ENCODE results near the gene KDM8. TPM values are rescaled to one million over a fixed set of nuclear protein-coding genes. Genes with fewer than 3 reads are reported as not detected.
A peak's percentile ranks its signal among the peaks of the same experiment; 100 is the strongest.
"Not testable (repeated sequence)": the region's sequence is repeated elsewhere in the genome, so short reads cannot be mapped to it uniquely, and the experiment has no call there.

KDM8 gene
- polyA plus RNA-seq, 4 donors: 8.7 to 117 (median 42.7) TPM

DNA sequence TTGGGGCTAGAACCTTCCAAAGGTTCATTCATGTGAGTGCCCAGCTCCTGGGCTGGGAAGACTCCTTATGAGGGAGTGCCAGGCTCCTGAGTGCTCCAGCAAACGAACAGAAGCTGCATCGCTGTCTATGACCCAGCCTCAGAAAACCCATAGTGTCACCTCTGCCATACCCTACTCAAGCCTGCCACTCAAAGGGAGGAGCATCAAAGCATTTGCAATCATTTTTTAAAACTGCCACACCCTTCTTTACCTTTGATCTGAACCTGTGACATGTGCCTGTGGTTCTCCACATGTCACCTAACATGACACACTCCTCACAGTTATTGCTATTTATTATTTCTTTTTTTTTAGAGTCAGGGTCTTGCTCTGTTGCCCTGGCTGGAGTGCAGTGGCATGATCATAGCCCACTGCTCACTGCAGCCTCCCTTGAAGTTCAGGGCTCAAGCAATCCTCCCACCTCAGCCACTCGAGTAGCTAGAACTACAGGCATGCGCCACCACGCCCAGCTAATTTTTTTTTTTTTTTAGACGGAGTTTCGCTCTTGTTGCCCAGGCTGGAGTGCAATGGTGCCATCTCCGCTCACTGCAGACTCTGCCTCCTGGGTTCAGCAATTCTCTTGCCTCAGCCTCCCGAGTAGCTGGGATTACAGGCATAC lies 7.3 kb upstream of the KDM8 start:
- no peaks in the 10 kb centered on the region for H3K9me3 ChIP-seq (ENCODE audit: control insufficient read depth in 2 of 2, insufficient read depth in 1 of 2, low read depth in 1 of 2, low read length in 1 of 2)
- H3K27ac ChIP-seq (ENCODE audit: low read depth in 1 of 3, low read length in 2 of 3): no peak overlapping the region
- no peak overlapping the region for H3K4me3 ChIP-seq (ENCODE audit: low read depth in 1 of 3, low read length in 3 of 3)
- no peak for FAIRE-seq
- no peaks in the 10 kb centered on the region for H3K36me3 ChIP-seq (ENCODE audit: control insufficient read depth in 3 of 3, insufficient read depth in 2 of 3, low read depth in 1 of 3, low read length in 3 of 3)
- peaks cover 0 to 8% (median 5%) of the 10 kb centered on the region in 3 donors for H3K4me1 ChIP-seq (ENCODE audit: control insufficient read depth in 3 of 3, insufficient read depth in 2 of 3, low read depth in 1 of 3, low read length in 2 of 3)
- no peaks in the 10 kb centered on the region for H3K27me3 ChIP-seq (ENCODE audit: control insufficient read depth in 3 of 3, insufficient read depth in 3 of 3, low read length in 3 of 3)
- peak; percentile 46 to 77 for DNase-seq
- 36 to 60% (median 41%) methylated on average over 9 of the region's 9 CpGs for WGBS, 3 donors

DNA sequence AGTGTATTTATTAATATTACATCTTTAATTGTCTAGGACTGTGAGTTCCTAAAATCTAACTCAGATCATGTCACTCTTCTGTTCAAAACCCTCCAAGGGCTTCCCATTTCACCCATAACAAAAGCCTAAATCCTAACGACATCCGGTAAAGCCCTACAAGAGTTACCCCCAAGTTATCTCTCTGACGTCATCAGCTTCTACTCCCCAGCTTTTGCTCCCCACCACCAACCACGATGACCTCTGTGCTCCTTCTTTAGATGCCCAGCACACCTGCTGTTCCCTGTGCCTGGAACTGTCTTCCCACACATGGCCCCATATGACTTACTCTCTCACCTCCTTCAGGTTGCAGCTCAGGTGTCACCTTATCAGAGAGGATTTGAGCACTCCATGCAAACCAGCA lies 6.3 kb upstream of the KDM8 start:
- H3K9me3 ChIP-seq (ENCODE audit: control insufficient read depth in 2 of 2, insufficient read depth in 1 of 2, low read depth in 1 of 2, low read length in 1 of 2): no peaks in the 10 kb centered on the region
- FAIRE-seq (no peak), DNase-seq (no peak)
- peaks cover 0 to 8% (median 5%) of the 10 kb centered on the region in 3 donors for H3K4me1 ChIP-seq (ENCODE audit: control insufficient read depth in 3 of 3, insufficient read depth in 2 of 3, low read depth in 1 of 3, low read length in 2 of 3)
- no peak overlapping the region for H3K27ac ChIP-seq (ENCODE audit: low read depth in 1 of 3, low read length in 2 of 3)
- H3K36me3 ChIP-seq (ENCODE audit: control insufficient read depth in 3 of 3, insufficient read depth in 2 of 3, low read depth in 1 of 3, low read length in 3 of 3): no peaks in the 10 kb centered on the region
- no peak overlapping the region for H3K4me3 ChIP-seq (ENCODE audit: low read depth in 1 of 3, low read length in 3 of 3)
- H3K27me3 ChIP-seq (ENCODE audit: control insufficient read depth in 3 of 3, insufficient read depth in 3 of 3, low read length in 3 of 3): no peaks in the 10 kb centered on the region
- WGBS, 3 donors: 67 to 76% (median 69%) methylated on average over 4 of the region's 4 CpGs

DNA sequence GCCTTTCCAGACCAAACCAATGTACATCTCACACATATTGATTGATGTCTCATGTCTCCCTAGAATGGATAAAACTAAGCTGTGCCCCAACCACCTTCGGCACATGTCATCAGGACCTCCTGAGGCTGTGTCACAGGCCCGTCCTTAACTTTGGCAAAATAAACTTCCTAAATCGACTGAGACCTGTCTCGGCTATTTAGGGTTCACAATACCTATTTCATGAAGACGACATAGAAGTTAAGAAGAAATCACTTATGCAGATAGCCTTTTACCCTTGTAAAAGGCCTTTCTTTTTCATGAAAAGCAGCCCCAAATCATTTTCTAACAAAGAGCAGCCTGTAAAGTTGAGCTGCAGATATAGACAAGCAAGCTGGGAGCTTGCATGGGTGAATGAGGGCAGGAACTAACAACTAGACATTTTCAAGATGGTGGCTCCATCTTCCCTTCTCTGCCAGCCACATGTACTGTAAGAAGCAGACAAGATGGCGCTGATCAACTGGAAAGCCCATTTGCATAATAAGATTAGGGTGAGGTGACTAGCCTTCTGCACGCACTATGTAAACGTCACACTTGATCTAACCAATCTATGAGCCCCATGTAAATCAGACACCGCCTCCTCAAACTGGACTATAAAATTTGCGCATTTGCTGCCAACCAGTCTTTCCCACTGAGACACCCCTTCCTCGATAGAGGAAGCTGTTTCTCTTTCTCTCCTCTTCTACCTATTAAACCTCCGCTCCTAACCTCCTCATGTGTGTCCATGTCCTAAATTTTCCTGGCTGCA lies 4.7 kb upstream of the KDM8 start:
- DNase-seq (no peak), FAIRE-seq (no peak)
- no peaks in the 10 kb centered on the region for H3K9me3 ChIP-seq (ENCODE audit: control insufficient read depth in 2 of 2, insufficient read depth in 1 of 2, low read depth in 1 of 2, low read length in 1 of 2)
- peaks cover 3 to 8% (median 5%) of the 10 kb centered on the region in 3 donors for H3K4me1 ChIP-seq (ENCODE audit: control insufficient read depth in 3 of 3, insufficient read depth in 2 of 3, low read depth in 1 of 3, low read length in 2 of 3)
- no peaks in the 10 kb centered on the region for H3K27me3 ChIP-seq (ENCODE audit: control insufficient read depth in 3 of 3, insufficient read depth in 3 of 3, low read length in 3 of 3)
- peak overlapping the region in 1 of 3 donors; percentile 3 for H3K27ac ChIP-seq (ENCODE audit: low read depth in 1 of 3, low read length in 2 of 3)
- H3K36me3 ChIP-seq (ENCODE audit: control insufficient read depth in 3 of 3, insufficient read depth in 2 of 3, low read depth in 1 of 3, low read length in 3 of 3): no peaks in the 10 kb centered on the region
- H3K4me3 ChIP-seq (ENCODE audit: low read depth in 1 of 3, low read length in 3 of 3): no peak overlapping the region
- 92 to 95% (median 94%) methylated on average over 12 of the region's 12 CpGs for WGBS, 3 donors

DNA sequence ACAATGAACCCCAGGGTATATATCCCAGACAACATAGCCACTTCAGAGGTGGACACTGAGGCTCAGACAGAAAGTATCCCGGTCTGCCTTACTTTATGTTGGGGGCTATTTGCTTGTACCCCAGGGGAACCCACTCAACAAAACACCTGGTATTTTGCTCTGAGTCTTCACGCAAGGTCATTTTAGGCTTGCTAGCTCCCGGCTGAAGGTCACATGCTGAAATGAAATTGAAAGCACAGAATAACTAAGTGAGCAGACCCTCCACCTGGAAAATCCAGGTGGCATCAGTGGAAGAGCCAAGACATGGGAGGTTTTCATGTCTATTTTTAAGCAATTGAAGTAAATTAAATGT lies 4.1 kb upstream of the KDM8 start:
- Histone ChIP-seq H3K27ac (ENCODE audit: low read depth in 1 of 3, low read length in 2 of 3) (peak overlapping the region in 1 of 3 donors; percentile 3), H3K4me1 (ENCODE audit: control insufficient read depth in 3 of 3, insufficient read depth in 2 of 3, low read depth in 1 of 3, low read length in 2 of 3) (peaks cover 3 to 8% (median 5%) of the 10 kb centered on the region in 3 donors), H3K4me3 (ENCODE audit: low read depth in 1 of 3, low read length in 3 of 3) (no peak overlapping the region), H3K27me3 (ENCODE audit: control insufficient read depth in 3 of 3, insufficient read depth in 3 of 3, low read length in 3 of 3) (no peaks in the 10 kb centered on the region), H3K36me3 (ENCODE audit: control insufficient read depth in 3 of 3, insufficient read depth in 2 of 3, low read depth in 1 of 3, low read length in 3 of 3) (no peaks in the 10 kb centered on the region), H3K9me3 (ENCODE audit: control insufficient read depth in 2 of 2, insufficient read depth in 1 of 2, low read depth in 1 of 2, low read length in 1 of 2) (no peaks in the 10 kb centered on the region)
- 62 to 65% (median 63%) methylated on average over 3 of the region's 3 CpGs for WGBS, 3 donors
- DNase-seq (no peak), FAIRE-seq (no peak)

DNA sequence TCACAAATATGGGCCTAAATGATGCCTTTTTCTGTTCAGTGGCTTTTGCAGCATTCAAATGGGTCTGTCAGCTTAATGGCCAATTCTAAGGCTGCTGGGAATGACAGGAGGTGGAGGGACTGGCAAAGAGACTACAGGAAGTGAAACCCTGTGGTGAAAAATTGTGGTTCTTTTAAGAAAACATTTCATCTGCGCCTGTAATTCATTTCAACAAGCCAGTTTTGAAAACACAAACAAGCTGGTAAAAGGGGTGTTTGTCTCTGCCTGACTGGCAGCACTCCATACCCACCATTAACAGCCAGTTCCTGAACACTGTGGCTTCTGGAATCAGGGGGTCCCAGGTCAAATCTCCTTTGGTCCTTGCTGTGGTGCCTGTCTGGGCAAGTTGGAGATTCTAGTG lies 3.6 kb upstream of the KDM8 start:
- H3K4me3 ChIP-seq (ENCODE audit: low read depth in 1 of 3, low read length in 3 of 3): no peak overlapping the region
- H3K27ac ChIP-seq (ENCODE audit: low read depth in 1 of 3, low read length in 2 of 3): peak overlapping the region in 2 of 3 donors; percentile 35 to 93
- WGBS, 3 donors: 27 to 68% (median 29%) methylated on average over 1 of the region's 1 CpG
- no peaks in the 10 kb centered on the region for H3K27me3 ChIP-seq (ENCODE audit: control insufficient read depth in 3 of 3, insufficient read depth in 3 of 3, low read length in 3 of 3)
- no peaks in the 10 kb centered on the region for H3K36me3 ChIP-seq (ENCODE audit: control insufficient read depth in 3 of 3, insufficient read depth in 2 of 3, low read depth in 1 of 3, low read length in 3 of 3)
- peak in 1 of 2 donors; percentile 38 for DNase-seq
- peaks cover 6 to 12% (median 9%) of the 10 kb centered on the region in 3 donors for H3K4me1 ChIP-seq (ENCODE audit: control insufficient read depth in 3 of 3, insufficient read depth in 2 of 3, low read depth in 1 of 3, low read length in 2 of 3)
- no peaks in the 10 kb centered on the region for H3K9me3 ChIP-seq (ENCODE audit: control insufficient read depth in 2 of 2, insufficient read depth in 1 of 2, low read depth in 1 of 2, low read length in 1 of 2)
- no peak for FAIRE-seq

DNA sequence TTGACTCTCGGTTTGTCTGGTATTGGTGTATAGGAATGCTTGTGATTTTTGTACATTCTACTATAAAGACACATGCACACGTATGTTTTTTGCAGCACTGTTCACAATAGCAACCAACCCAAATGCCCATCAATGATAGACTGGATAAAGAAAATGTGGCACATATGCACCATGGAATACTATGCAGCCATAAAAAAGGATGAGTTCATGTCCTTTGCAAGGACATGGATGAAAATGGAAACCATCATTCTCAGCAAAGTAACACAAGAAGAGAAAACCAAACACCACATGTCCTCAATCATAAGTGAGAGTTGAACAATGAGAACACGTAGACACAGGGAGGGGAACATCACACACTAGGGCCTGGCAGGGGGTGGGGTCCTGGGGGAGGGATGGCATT lies 2.4 kb upstream of the KDM8 start:
- DNase-seq; H3K36me3 ChIP-seq (ENCODE audit: control insufficient read depth in 3 of 3, insufficient read depth in 2 of 3, low read depth in 1 of 3, low read length in 3 of 3); FAIRE-seq; H3K27ac ChIP-seq (ENCODE audit: low read depth in 1 of 3, low read length in 2 of 3); H3K9me3 ChIP-seq (ENCODE audit: control insufficient read depth in 2 of 2, insufficient read depth in 1 of 2, low read depth in 1 of 2, low read length in 1 of 2); H3K4me3 ChIP-seq (ENCODE audit: low read depth in 1 of 3, low read length in 3 of 3); H3K27me3 ChIP-seq (ENCODE audit: control insufficient read depth in 3 of 3, insufficient read depth in 3 of 3, low read length in 3 of 3): not testable (repeated sequence)
- H3K4me1 ChIP-seq (ENCODE audit: control insufficient read depth in 3 of 3, insufficient read depth in 2 of 3, low read depth in 1 of 3, low read length in 2 of 3): peaks cover 6 to 11% (median 6%) of the 10 kb centered on the region in 3 donors
- WGBS, 3 donors: 95 to 96% (median 95%) methylated on average over 3 of the region's 3 CpGs

DNA sequence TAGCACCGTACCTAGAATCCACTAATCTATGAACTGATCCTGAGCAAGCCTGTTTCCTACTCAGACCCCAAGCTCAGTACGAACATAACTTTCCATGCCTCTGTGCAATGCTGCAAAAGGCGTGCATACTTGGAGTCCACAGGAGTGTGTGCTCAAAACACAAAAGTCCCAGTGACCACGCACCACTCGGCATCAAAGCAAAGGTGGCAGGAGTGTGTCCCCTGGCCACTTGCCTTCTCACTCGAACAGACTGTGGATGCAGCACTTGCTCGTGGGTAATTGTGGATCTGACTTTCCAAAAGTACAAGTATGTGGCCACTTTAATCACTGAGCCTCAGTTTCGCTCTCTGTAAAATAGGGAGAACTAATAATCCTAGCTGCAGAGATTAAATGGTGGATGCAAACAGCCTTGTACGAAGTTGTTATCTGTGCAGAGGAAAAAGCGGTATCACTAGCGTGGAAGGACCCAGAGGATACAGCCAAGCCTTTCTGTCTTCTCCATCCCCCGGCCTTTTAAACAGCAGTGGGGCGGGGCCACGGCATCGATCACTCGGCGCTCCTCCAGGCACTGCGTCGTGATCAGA lies 311 bp upstream of the KDM8 start:
- Histone ChIP-seq H3K4me3 (ENCODE audit: low read depth in 1 of 3, low read length in 3 of 3) (peak overlapping the region; percentile 32 to 78 (median 63)), H3K36me3 (ENCODE audit: control insufficient read depth in 3 of 3, insufficient read depth in 2 of 3, low read depth in 1 of 3, low read length in 3 of 3) (no peaks in the 10 kb centered on the region), H3K27me3 (ENCODE audit: control insufficient read depth in 3 of 3, insufficient read depth in 3 of 3, low read length in 3 of 3) (no peaks in the 10 kb centered on the region), H3K9me3 (ENCODE audit: control insufficient read depth in 2 of 2, insufficient read depth in 1 of 2, low read depth in 1 of 2, low read length in 1 of 2) (no peaks in the 10 kb centered on the region), H3K4me1 (ENCODE audit: control insufficient read depth in 3 of 3, insufficient read depth in 2 of 3, low read depth in 1 of 3, low read length in 2 of 3) (peaks cover 6 to 14% (median 7%) of the 10 kb centered on the region in 3 donors), H3K27ac (ENCODE audit: low read depth in 1 of 3, low read length in 2 of 3) (peak overlapping the region; percentile 95 to 97 (median 96))
- 24% methylated on average over 19 of the region's 19 CpGs for WGBS, 3 donors
- FAIRE-seq: no peak
- no peak for DNase-seq

DNA sequence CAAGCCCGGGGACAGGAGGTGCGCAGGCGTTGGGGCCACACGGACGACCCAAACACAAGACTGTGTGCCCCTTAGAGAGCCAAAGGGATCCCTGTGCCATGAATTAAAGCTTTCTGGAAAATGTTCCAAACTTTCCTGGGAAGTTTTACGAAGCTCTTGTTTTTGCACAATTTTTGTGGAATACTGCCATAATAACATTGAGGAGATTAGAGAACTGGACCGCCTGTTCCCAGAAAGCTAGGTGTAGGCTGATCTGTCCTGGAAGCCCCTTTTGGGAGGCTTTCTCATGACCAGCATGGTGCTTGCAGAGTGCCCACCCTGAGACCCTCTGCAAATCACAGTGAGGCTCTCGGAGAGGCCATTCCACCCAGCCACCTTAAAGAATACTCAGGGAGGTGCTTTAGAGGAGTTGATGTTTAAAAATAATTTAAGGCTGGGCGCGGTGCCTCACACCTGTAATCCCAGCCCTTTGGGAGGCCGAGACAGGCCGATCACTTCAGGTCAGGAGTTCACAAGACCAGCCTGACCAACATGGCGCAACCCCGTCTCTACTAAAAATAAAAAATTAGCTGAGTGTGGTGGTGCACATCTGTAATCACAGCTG lies 1.1 kb downstream of the KDM8 start:
- Histone ChIP-seq H3K27ac (ENCODE audit: low read depth in 1 of 3, low read length in 2 of 3) (peak overlapping the region; percentile 96 to 97 (median 96)), H3K4me3 (ENCODE audit: low read depth in 1 of 3, low read length in 3 of 3) (peak overlapping the region in 2 of 3 donors; percentile 66 to 78), H3K36me3 (ENCODE audit: control insufficient read depth in 3 of 3, insufficient read depth in 2 of 3, low read depth in 1 of 3, low read length in 3 of 3) (peaks cover 0 to 3% (median 0%) of the 10 kb centered on the region in 3 donors), H3K27me3 (ENCODE audit: control insufficient read depth in 3 of 3, insufficient read depth in 3 of 3, low read length in 3 of 3) (no peaks in the 10 kb centered on the region), H3K4me1 (ENCODE audit: control insufficient read depth in 3 of 3, insufficient read depth in 2 of 3, low read depth in 1 of 3, low read length in 2 of 3) (peaks cover 6 to 28% (median 8%) of the 10 kb centered on the region in 3 donors), H3K9me3 (ENCODE audit: control insufficient read depth in 2 of 2, insufficient read depth in 1 of 2, low read depth in 1 of 2, low read length in 1 of 2) (no peaks in the 10 kb centered on the region)
- WGBS, 3 donors: 39 to 51% (median 39%) methylated on average over 14 of the region's 14 CpGs
- DNase-seq: no peak
- no peak for FAIRE-seq

Measured in small intestine (tissue), 7 donors.